ENCODE results near the gene RHBDF2. TPM values are rescaled to one million over a fixed set of nuclear protein-coding genes. Genes with fewer than 3 reads are reported as not detected.
A peak's percentile ranks its signal among the peaks of the same experiment; 100 is the strongest.
"Not testable (repeated sequence)": the region's sequence is repeated elsewhere in the genome, so short reads cannot be mapped to it uniquely, and the experiment has no call there.

RHBDF2 gene
- total RNA-seq, 1 donor from 2014 or later = 11.7 TPM

DNA sequence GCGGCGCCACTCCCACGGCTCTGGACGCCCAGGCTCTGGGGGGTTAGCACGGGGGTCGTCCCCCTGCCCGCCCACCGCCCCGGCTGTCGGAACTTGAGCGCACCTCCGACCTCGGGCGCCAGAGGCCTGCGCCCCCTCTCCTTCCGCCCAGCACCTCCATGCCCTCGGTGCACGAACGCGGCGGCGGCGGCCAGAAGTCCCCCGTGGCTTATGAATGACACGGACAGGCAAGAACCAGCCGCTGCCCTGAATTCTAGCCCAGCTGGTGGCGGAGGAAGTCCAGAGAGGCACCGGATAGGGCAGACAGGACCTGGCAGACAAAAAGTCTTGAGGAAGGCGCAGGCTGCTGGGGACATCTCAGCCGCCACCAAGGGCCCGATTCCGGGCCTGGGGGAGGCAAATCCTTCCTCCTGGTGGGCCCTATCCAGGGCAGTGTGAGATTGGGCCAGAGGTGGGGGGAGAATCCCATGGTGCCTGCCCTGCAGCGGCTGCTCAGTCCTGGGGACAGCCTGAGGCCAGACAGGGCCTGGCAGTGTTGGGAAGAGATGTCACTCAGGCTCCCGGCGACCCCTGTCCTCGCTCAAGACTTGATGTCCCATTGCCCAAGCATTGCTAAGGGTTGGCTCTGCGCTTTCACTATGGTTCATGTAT lies 37.2 kb upstream of the RHBDF2 start:
- DNase-seq (ENCODE audit: low read depth in 2 of 2) = no peak

GRCh38 chr17:76537578-76538280 lies 36.5 kb upstream of the RHBDF2 start, which contains the start of gene CYGB:
CYGB (minus strand) TSS chr17:76537709; CDS start chr17:76537542, 167 bp downstream.
- DNase-seq (ENCODE audit: low read depth in 2 of 2) = peak in 1 of 2 donors; percentile 33

DNA sequence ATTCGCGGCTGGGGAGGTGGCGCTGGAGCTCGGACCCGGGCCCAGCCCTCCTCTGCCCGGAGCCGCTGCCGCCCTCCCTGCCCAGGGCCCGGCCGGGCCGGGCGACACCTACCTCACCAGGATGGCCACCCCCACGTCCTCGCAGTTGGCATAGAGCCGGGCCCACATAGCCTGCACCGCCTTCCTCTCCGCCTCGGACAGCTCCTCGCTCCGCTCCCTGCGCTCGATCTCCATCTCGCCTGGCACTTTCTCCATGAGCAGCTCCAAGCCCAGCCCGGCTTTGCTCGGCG lies 36.0 kb upstream of the RHBDF2 start:
- peak in 1 of 2 donors; percentile 43 for DNase-seq (ENCODE audit: low read depth in 2 of 2)

DNA sequence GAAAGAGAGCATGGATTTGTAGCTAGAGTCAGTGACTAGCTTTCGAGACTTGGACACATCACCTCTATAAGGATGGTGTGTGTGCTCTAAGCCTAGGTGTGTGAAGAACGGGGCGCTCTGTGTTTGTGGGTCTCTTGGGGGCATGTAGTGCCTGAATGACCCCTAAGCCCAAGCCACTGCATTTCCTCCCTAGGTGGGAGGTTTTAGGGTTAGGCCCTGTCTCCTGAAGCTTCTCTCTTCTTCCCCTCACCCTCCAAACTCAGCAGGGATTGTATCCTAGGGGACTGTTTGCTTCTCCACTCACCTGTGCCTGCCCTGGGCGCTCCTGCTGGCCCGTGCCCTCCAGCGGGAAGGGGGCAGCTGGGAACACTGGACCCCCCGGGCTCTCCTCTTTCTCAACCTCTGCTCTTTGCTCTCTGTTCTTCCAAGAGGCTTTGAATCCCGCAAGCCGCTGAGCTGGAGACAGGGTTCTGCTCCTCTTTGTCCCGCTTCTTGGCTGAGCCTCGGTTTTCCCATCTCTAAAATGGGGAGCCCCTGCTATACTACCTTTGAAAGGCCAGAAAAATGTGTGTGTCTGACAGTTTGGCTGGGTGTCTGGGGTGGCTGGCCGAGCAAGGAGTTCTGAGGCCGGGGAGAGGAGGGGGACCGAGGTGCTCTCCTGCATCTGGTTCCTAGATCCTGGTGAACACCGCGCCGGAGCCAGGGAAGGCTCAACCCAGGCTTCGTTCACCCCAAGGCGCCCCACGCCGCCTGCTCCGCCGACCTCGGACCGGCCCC lies 35.5 kb upstream of the RHBDF2 start:
- DNase-seq (ENCODE audit: low read depth in 2 of 2) = no peak

GRCh38 chr17:76535788-76536510 lies 34.7 kb upstream of the RHBDF2 start:
- DNase-seq (ENCODE audit: low read depth in 2 of 2) = no peak

DNA sequence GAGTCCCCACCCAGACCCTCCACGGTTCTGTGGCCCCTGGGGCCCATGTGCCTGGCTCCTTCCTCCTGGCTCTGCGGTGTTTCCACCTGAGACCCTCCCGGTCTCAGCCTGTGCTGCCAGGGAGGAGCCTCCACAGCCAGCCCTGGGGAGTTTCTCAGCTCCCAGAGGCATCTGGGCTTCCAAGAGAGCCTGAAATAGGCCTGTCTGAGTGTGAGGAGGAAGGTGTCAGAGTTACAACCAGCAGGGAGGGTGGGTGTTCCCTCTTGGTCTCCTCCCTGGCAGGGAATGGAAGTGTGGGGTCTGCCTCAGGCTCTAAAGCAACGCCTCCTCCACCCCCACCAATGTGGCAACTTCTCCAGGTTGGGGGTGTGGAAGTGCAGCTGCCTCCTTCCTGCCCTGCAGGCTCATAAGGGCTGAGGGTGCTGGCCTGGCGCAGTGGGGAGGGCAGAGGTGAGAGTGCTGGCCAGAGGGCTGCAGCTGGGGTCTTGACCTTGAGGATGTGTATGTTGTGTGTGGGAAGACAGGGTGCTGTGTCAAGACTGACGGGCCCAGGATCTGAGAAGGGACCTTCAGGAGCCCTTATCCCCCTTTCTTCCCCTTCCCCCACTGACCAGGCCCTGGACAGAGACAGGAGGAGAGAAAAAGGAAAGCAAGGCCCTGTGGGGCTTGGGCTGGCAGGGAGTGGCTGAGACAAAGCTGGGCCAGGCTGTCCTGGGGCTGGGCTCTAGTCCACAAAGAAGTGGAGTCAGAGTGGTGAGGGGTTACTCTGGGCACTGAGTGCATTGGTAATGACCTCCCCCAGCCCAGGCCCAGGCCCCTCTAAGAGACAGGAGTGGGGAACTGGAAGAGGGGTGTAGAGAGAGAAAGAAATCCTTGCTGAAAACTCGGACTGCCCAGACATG lies 33.9 kb upstream of the RHBDF2 start:
- DNase-seq (ENCODE audit: low read depth in 2 of 2) = no peak

GRCh38 chr17:76533640-76534359 lies 32.6 kb upstream of the RHBDF2 start:
- DNase-seq (ENCODE audit: low read depth in 2 of 2) = not testable (repeated sequence)

GRCh38 chr17:76532072-76532651 lies 30.9 kb upstream of the RHBDF2 start:
- DNase-seq (ENCODE audit: low read depth in 2 of 2) = no peak

DNA sequence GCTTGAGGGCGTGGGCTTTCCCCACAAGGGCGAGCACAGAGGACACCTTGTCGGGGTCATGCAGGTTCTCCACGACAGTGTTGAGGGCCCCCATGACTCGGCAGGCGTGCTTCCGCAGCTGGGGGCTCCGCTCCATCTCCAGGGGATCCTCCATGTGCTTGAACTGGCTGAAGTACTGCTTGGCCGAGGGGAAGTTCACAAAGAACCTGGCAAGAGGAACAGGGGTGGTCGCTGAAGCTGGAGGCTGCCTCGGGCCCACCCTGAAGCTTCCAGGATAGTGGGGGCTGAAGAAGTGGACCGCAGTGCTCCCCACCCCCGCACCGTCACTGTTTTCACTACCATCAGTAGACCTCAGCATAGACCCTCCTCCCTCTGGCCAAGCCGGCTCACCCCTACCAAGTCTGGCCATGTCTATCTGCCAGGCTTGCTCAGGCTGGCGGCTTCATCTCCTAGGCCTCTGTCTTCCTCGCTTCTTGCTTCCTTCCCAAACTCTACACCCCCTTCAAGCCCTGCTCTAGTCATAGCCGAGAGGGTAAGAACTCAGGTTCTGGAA lies 30.3 kb upstream of the RHBDF2 start:
- DNase-seq (ENCODE audit: low read depth in 2 of 2) = no peak

DNA sequence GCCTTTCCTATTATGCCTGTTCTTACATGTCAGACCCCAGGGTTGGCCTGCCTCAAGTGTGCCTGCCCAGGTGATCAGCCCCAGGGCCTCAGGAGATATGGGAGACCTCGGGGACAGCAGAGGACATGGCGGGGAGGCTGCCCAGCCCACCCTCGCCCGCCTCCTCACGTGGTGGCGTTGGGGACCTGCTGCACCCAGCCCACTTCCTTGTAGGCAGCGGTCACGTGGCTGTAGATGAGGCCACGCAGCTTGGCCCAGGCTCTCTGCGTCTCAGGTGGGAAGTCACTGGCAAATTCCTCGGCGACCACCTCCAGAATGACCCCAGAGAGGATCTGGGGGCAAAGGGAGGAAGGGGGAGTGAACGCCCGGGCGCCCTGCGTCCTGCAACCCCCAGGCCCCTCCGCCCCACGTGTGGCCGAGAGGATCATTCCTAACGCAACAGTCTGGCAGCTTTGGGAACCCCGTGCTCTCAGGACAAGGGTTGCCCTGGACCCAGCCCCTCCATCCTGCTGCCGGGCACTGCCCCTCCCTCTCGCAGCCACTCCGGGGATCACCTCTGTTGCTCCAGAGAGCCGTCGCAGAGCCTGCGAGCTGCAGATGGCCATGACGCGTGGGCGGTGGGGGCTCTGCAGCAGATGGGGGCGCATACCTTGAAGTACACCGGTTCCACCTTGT lies 29.7 kb upstream of the RHBDF2 start:
- no peak for DNase-seq (ENCODE audit: low read depth in 2 of 2)

GRCh38 chr17:76530095-76530723 lies 29.0 kb upstream of the RHBDF2 start:
- DNase-seq (ENCODE audit: low read depth in 2 of 2) = peak in 1 of 2 donors; percentile 41

GRCh38 chr17:76529224-76530094 lies 28.2 kb upstream of the RHBDF2 start:
- DNase-seq (ENCODE audit: low read depth in 2 of 2) = peak in 1 of 2 donors; percentile 47

DNA sequence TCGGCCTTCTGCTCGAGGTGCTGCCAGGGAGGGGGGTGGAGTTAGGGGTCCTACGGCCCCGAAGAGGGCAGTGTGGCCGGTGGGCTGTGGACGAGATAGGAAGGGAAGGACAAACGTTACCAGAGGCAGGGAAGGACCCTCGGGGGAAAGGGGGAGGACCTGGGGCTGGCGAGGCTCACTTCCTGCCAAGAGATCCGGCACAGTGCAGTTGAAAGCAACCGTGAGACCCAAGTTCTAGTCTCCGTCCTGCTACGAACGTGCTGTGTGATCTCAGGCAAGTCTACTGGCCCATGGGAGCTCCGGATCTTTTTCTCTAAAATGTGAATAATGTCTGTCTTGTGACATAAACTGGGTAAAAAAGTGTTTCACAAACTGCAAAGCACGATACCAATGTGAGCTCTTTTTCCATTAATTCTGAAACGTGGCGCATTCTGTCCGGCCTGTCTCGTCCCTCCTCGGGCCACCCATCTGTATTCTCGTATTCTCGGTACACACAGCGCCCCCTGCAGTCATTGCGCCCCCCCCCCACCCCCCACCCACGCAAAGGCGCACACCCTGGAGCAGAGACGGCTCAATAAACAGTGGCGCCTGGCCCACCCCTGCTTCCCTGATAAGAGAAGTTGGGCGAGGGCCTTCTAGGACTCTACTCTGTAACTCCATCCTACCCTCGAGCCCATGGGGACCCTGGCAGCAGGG lies 27.5 kb upstream of the RHBDF2 start:
- DNase-seq (ENCODE audit: low read depth in 2 of 2) = no peak

DNA sequence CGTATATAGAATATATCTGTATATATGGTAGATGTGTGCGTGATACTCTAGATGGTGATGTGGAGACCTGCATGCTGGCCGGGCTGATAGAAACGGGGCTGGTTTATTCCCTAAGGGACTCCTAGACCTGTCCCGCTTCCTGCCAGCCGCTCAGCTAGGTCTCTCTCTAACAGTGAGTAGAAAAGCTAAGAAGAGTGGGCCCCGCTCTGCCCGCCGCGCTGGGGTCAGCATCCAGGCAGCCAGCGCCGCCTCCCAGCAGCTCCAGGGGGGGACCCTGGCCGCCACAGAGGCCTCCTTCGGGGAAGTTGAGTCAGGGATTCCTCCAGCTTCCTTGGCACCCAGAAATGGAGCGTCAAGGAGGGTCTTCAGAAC lies 26.9 kb upstream of the RHBDF2 start:
- DNase-seq (ENCODE audit: low read depth in 2 of 2) = no peak

GRCh38 chr17:76527430-76528111 lies 26.3 kb upstream of the RHBDF2 start:
- peak in 1 of 2 donors; percentile 78 for DNase-seq (ENCODE audit: low read depth in 2 of 2)

DNA sequence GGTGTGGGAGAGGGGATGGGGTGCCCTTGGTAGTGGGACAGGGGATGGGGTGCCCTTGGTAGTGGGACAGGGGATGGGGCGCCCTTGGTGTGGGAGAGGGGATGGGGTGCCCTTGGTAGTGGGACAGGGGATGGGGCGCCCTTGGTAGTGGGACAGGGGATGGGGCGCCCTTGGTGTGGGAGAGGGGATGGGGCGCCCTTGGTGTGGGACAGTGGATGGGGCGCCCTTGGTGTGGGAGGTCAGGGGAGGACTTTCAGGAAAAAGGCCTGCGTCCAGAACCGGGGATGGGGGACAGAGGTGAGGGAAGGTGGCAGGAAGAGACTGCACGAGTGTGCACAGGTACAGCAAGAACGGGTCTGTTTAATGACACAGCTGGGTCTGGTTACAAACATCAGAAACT lies 25.8 kb upstream of the RHBDF2 start:
- not testable (repeated sequence) for DNase-seq (ENCODE audit: low read depth in 2 of 2)
